ENCODE results near the gene ATG101. TPM values are rescaled to one million over a fixed set of nuclear protein-coding genes. Genes with fewer than 3 reads are reported as not detected.
A peak's percentile ranks its signal among the peaks of the same experiment; 100 is the strongest.

ATG101 gene
- total and polyA plus RNA-seq, 9 of the 15 experiments (the other 6 are each of a cell fraction or from before 2014, with no cell fraction given): 2.9 to 52.4 (median 29.7) TPM

GRCh38 chr12:52032446-52032803 is 37.4 kb upstream of the ATG101 start:
- CTCF ChIA-PET (ENCODE audit: low intra/inter-chr PET ratio): interaction anchor here (0.6 kb wide), 1 partner anchor 117 kb away, joined by 3 read pairs; no protein-coding TSS in a partner anchor
- no peaks in the 10 kb centered on the region for H4K20me1 ChIP-seq (replicated peaks; ENCODE audit: control insufficient read depth, insufficient read depth, low read length)
- intact Hi-C loops (cut with micrococcal nuclease) (no loop called here), in situ Hi-C loops (cut with MboI) (no loop called here)
- WGBS (ENCODE audit: insufficient coverage, low coverage, missing lambda C conversion rate): 12% methylated on average over 5 of the region's 5 CpGs
- no TSS peak for BruUV-seq (replicated peaks)
- H3K4me2 ChIP-seq (ENCODE audit: insufficient read depth, low read length): peak overlapping the region; percentile 84
- H3K79me2 ChIP-seq (ENCODE audit: control insufficient read depth, insufficient read depth, low read length): no peaks in the 10 kb centered on the region
- peaks cover 0 to 13% of the 10 kb centered on the region in 2 experiments; a peak in 3 of 5 replicates for H3K27me3 ChIP-seq (ENCODE audit: control insufficient read depth in 2 of 2, insufficient read depth in 2 of 2, low read length in 2 of 2)
- H3K27ac ChIP-seq (ENCODE audit: extremely low read depth, low read depth, low read length): no peak overlapping the region
- peak overlapping the region in 1 of 2 experiments; percentile 16; a peak in 1 of 4 replicates for H3K9ac ChIP-seq (ENCODE audit: insufficient read depth in 1 of 2, low read depth in 2 of 2, low read length in 2 of 2)
- FAIRE-seq: no peak
- no peak for DNase-seq (ENCODE audit: extremely low read depth in 1 of 4, low spot score in 3 of 4)
- H3K36me3 ChIP-seq (ENCODE audit: control insufficient read depth, insufficient read depth, low read length): no peaks in the 10 kb centered on the region
- no peaks in the 10 kb centered on the region for H3K9me3 ChIP-seq (replicated peaks; ENCODE audit: control insufficient read depth, insufficient read depth, low read depth, low read length)
- H2AFZ ChIP-seq (ENCODE audit: low read depth, low read length): peak overlapping the region; percentile 79
- TF ChIP-seq NFIC (IDR thresholded peaks at IDR 0.05) (peak; percentile 24; the same call in 1 of the 2 replicates), MAZ (CRISPR knock-in tag; conservative IDR thresholded peaks at IDR 0.05 in 1 of 2, IDR thresholded peaks at IDR 0.05 in 1 of 2) (no peak)
- H3K4me3 ChIP-seq: 0 out of 2 replicates have a peak overlapping the region, but pooled peaks have one; percentile 36
- POLR2A ChIA-PET: interaction anchor here (0.5 to 1.4 kb wide), 13 partner anchors 11 to 102 kb away, joined by 3 to 7 read pairs (median 3); partner anchors contain the start of gene ATG101
- H3K4me1 ChIP-seq (replicated peaks in 1 of 2; ENCODE audit: control insufficient read depth in 2 of 2, insufficient read depth in 2 of 2, low read length in 2 of 2): peaks cover 19 to 20% of the 10 kb centered on the region in 2 experiments; a peak in 4 of 5 replicates
- H3K9me1 ChIP-seq (ENCODE audit: control insufficient read depth, insufficient read depth, low read length): no peaks in the 10 kb centered on the region
- no peak for ATAC-seq

GRCh38 chr12:52032804-52033445 is 36.9 kb upstream of the ATG101 start:
- peak overlapping the region; percentile 60 for H3K27ac ChIP-seq (ENCODE audit: extremely low read depth, low read depth, low read length)
- H4K20me1 ChIP-seq (replicated peaks; ENCODE audit: control insufficient read depth, insufficient read depth, low read length): no peaks in the 10 kb centered on the region
- H3K9me3 ChIP-seq (replicated peaks; ENCODE audit: control insufficient read depth, insufficient read depth, low read depth, low read length): no peaks in the 10 kb centered on the region
- no peaks in the 10 kb centered on the region for H3K36me3 ChIP-seq (ENCODE audit: control insufficient read depth, insufficient read depth, low read length)
- H3K4me1 ChIP-seq (replicated peaks in 1 of 2; ENCODE audit: control insufficient read depth in 2 of 2, insufficient read depth in 2 of 2, low read length in 2 of 2): peaks cover 20 to 23% of the 10 kb centered on the region in 2 experiments; a peak in 4 of 5 replicates
- ChIA-PET CTCF (ENCODE audit: low intra/inter-chr PET ratio) (interaction anchor here (0.6 kb wide), 2 partner anchors 117 to 161 kb away, joined by 3 read pairs; no protein-coding TSS in a partner anchor), POLR2A (interaction anchor here (0.5 to 1.4 kb wide), 16 partner anchors 11 to 101 kb away, joined by 3 to 7 read pairs (median 3); partner anchors contain the start of gene ATG101)
- intact Hi-C loops (cut with micrococcal nuclease) (no loop called here), in situ Hi-C loops (cut with MboI) (no loop called here)
- no TSS peak for BruUV-seq (replicated peaks)
- H3K9me1 ChIP-seq (ENCODE audit: control insufficient read depth, insufficient read depth, low read length): no peaks in the 10 kb centered on the region
- ATAC-seq: peak; percentile 99
- H3K4me3 ChIP-seq: peak overlapping the region; percentile 36
- H3K4me2 ChIP-seq (ENCODE audit: insufficient read depth, low read length): peak overlapping the region; percentile 84
- peak; percentile 94 to 98 (median 96) for DNase-seq (ENCODE audit: extremely low read depth in 1 of 4, low spot score in 3 of 4)
- peak; percentile 97 for FAIRE-seq
- no peaks in the 10 kb centered on the region for H3K79me2 ChIP-seq (ENCODE audit: control insufficient read depth, insufficient read depth, low read length)
- peak overlapping the region; percentile 97 for H2AFZ ChIP-seq (ENCODE audit: low read depth, low read length)
- peak overlapping the region; percentile 60 to 83; a peak in 3 of 4 replicates for H3K9ac ChIP-seq (ENCODE audit: insufficient read depth in 1 of 2, low read depth in 2 of 2, low read length in 2 of 2)
- peaks cover 0 to 10% of the 10 kb centered on the region in 2 experiments; a peak in 3 of 5 replicates for H3K27me3 ChIP-seq (ENCODE audit: control insufficient read depth in 2 of 2, insufficient read depth in 2 of 2, low read length in 2 of 2)
- 3% methylated on average over 26 of the region's 48 CpGs for WGBS (ENCODE audit: insufficient coverage, low coverage, missing lambda C conversion rate)
- TF ChIP-seq THRB (CRISPR knock-in tag; conservative IDR thresholded peaks at IDR 0.05) (no peak), CXXC5 (CRISPR knock-in tag; IDR thresholded peaks at IDR 0.05) (peak; percentile 88), RBM25 (IDR thresholded peaks at IDR 0.05; ENCODE audit: low read depth, low read length, severe bottlenecking) (peak; percentile 9), MLX (CRISPR knock-in tag; conservative IDR thresholded peaks at IDR 0.05) (no peak)

Measured in K562 (cell line).